ENCODE data around the gene SUMF1.

- no peak for TF ChIP-seq RAD21 (IDR thresholded peaks at IDR 0.05; ENCODE audit: low read depth)
- no peak for TF ChIP-seq CEBPB (IDR thresholded peaks at IDR 0.05)
- no peak for TF ChIP-seq TAF1 (IDR thresholded peaks at IDR 0.05; ENCODE audit: low read depth)
- TF ChIP-seq NFIC (IDR thresholded peaks at IDR 0.05), result no peak
Measured at GRCh38 chr3:4496087-4496452, 29.0 kb upstream of the SUMF1 start.

Measured in Ishikawa (cell line).